Activated naive CD4-positive, alpha-beta T cell treated with Interleukin-2 at 50 U/mL for 16 hours (primary cell): ENCODE data around the gene SNCAIP.

Source experiments
- DNase-seq: peaks from one replicate; pipeline ENCODE4 v3.0.0-alpha.2; 2020

SNCAIP gene

DNA sequence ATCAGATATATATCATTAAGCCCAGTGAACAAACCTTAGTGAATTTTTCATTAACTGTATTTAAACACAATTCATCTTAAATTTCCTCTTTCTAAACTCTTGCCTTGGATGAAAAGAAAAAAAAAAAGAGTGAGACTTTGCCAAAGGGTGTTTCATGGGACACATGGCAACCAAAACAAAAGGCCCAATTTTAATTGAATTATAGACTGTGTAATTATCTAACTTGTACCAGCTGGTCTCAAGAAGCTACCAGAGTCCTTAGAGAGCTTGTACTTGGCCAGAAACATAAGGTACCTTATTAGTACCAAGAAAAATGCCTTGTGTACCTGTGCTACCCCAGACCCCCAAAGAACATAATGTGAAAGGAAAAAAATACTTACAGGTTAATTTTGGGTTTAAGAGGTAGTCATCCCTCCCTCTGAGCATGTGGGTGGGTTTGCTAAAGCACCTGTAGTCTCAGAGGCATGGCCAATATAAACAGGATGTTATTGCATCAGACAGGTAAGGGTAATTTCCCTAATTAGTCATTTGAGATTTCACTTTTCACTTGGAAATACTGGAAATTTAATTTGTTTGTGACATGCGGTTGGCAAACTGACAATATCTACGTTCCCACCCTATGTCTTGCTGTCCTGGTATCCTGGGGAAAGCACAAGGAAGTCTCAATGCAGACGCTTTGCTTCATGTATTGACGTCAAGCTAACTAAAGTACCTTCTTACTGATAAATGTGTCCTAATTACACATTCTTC is 90.1 kb downstream of the SNCAIP start:
- no peak for DNase-seq

DNA sequence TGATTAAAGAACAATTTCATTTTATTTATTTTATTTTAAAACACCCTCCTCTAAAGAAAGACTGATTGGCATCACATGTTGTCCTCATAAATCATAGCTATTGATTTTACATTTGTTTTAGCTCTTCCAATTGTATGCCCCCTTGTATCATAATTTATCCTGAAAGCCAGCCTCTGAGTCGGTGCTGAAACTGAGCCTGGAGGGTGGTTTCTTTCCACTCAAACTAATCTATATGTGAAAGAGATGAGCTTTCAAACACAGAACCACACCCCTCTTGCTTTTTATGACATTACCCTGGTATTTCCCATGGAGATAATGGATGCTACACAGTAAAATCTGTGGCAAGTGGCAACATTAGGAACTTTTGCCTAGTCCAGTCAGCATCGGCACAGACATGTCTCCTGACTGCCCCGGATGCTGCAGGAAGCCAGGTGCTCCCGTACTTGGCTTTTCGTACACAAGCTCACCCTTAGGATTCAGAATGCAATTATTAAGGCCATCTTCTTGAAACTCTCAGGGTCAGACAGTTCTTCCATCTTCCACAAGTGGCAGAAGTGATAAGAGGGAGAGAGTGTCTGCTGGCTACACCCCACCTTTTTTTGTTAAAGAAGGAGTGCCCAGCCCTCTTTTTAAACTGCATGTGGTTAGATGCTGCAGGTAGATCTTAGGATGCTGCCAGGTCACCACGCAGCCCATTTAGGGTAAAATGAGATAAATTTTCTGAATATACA is 91.1 kb downstream of the SNCAIP start:
- DNase-seq = no peak

DNA sequence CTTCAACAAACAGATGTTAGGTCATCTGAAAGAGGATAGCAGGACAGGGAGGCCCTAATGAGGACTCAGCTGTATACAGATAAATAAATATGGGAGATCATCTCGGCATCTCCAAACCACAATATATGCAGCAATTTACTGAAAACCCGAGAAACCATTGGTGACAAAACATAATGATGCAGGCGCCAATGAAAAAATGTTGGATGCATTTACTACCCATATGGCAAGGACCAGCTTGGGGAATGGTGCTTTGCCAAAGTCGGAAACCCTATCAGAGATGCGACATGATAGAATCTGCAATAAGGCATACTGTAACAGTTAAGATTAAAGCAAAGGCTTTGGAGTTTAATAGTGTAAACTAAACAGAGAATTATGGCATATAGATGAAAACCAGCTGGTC is 92.0 kb downstream of the SNCAIP start:
- no peak for DNase-seq

DNA sequence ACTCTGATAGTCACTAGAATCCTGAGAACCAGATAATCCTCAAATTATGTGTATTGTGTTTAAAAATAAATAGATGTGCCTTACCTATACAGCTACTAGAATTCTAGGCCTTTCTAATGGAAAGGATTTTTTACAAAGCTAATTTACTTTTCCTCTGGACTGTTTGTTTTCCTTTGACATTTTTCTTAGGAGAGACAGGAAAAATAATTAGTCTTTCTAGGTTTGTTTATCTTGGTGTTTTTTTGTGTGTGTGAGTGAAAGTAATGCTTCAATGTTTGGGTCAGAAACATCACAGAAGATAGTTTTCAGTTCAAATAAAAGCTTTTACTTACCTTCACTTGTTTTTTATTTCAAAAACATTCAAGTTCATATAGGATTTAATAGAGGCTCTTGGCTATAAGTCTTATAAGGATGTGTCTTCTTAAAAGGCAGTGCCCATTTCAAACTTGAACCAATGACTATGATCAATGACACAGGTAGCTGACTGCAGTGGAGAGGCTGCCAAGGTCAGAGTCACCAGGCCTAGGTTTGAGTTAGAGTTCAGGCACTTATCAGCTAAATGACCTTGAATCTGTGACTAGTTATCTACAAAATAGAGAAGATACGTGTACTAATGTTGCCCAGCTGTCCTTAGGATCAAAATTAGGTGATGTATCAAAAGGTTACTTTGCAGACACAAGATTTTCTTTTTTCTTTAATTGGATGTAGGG is 92.8 kb downstream of the SNCAIP start:
- DNase-seq = no peak

DNA sequence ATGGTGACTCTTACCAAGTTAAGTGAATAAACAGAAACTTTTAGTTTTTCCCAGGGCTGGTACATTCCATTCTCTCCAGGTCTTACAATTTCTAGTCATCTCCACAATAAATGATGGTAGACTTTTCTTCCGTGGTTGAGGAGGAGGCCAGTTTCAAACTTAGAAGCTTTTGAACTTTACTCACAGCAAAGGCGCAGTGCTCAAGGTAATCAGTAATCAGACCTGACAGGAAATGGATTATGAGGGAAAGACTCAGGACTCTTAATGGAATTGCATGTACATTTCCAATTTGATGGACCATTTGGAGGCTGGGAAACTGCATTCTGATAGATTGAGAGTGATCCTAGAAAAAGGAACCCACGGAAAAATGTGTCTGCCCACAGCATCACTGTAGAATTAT is 93.7 kb downstream of the SNCAIP start:
- DNase-seq = no peak

DNA sequence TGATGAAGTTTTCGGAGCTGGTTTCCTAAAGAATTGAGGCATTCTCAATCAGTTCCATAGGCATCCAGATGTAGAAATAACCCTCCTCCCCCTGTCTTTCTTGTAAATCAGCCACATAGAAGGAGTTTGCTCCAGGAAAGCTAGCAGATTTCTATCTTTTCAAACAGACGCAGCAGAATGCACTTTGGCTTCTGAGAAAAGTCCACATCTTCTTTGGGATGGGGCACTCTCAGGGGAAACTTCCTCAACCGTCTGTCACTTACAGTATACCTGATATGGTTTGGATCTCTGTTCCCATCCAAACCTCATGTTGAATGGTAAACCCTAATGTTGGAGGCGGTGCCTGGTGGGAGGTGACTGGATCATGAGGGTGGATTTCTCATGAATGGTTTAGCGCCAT is 94.1 kb downstream of the SNCAIP start:
- no peak for DNase-seq

DNA sequence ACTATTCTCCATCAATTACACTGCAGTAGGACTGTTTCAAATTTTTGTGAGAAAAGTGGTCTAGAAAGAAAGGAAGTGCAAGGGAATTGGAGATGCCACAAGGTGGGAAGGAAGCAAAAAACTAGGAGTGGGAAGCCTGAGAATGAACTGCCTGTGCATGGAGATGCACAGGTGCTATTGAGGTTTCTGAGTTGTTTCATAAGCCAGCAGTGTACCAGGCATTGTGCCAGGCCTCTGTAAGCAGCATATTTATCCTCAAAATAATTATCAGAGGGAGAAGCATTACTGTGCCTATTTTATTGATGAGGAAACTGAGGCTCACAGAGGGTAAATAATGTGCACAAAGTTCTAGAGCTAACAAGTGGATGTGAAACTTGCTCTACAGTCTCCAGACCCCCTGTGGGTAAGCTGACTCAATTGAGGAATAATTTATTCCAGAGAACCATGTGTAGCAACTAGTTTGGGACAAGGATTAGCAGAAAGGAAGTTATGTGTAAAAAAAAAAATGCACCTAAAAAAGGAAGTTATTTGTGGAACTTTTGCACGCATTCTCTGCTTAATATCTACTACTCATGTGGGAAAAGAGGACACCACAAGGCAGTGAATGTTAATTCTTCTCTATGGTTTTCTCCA is 96.7 kb downstream of the SNCAIP start:
- no peak for DNase-seq

DNA sequence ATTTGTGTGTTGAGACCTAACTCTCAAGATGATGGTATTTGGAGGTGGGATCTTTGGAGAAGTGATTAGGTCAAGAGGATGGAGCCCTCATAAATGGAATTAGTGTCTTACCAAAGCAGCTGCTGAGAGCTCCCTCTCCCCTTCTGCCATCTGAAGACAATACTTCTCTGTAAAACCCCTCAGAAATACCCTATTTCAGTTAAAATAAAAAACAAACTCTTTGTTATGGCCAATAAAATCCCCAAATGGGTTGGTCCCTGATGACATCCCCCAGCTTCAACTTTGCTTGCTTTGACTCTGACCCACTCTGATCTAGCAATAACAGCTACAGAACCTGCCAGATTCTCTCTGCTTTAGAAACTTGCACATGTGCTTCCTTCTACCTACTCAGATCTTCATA is 100.9 kb downstream of the SNCAIP start:
- no peak for DNase-seq

DNA sequence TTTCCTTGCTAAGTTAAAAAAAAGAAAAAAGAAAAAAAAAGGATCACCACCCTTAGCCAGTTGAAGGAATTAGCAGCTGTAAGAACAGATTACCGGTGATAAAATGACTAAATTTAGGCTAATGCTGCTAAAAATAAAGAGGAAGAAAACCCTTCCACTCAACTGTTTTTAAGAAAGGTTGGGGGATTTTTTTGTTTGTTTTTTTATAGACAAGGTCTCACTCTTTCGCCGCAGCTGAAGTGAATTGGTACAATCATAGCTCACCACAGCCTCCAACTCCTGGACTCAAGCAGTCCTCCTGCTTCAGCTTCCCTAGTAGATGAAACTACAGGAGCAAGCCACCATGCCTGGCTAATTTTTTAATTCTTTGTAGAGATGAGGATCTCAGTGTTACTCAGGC is 101.7 kb downstream of the SNCAIP start:
- DNase-seq = no peak

DNA sequence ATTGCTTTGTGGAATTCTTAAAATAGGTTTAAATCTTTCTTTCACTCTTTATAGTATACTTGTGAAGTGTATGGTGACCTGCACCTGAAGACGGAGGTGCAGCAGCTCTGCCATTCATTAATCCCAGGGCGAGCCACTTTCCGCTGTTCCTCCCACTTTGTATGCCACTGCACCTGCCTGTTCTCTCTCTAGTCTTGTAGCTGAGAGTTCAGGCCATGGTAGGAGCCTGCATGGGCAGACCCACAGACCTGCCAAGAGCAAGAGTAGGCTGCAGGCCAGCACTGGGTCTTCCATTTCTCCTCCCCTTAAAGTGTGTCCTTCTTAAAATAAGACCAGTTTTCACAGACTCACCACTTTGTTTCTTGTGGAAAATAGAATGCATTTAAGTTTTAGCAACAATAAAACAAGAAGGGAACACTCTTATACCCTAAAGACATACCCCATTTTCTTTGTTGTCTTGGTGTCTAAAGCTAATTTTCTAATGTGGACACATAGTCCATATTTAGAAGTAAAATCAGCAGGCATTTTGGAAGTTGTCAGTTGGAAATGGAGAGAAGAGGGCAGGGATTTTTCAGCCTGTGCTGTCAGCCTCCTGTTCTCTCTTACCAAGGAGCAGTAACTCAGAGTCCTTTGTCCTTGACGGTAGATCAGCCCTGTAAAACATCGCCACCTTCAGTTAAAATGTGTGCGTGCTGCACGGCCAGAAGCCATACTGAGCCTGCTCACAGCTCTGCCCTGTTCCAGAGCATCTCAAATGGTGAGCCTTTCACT is 103.2 kb downstream of the SNCAIP start:
- no peak for DNase-seq

DNA sequence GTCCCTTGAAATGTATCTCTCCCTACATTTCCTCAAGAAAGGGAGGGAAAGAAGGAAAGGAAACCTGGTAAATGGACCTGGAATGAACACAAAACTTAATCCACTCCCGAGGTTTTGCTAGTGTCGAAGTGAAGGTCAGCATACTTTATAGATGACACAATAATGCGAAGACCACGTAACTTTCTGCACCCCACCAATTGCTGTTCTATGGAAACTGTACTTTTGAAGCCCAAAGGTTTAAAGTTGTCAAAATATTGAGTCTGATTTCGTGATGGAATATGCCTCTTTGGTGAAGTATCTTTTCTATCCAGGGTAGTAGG is 103.7 kb downstream of the SNCAIP start:
- no peak for DNase-seq

DNA sequence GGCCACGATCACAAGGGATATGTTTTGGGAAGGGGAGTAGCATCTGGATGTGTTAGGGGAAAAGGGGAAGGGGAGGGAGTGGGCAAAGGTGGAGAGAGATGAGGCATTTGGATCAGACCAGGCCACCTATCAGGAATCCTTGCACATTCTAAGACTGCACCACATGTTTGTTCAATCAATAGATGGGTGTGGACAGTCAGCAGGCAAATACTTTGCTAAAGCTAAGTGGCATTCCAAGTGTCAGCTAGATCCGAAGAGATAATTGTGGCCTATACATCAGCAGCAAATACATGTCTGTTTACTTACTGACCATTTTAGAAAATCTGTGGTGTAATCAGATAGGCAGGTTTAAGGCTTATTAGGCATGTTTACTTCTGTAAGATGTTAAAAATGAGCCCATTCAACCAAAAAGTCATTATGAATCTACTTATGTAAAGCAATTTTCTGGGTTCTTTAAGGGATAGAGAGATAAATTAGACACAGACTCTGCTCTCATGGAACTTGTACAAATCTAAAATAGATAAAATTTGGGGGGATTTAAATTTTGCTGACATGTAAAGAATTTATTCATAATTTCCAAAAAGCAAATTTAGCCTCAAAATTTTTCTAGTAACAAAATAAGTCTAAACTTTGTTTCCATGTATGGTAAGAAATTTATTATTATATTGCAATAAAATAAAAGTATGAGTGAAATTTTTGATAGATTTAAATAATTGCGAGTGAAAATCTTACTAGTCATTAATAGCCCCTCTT is 107.3 kb downstream of the SNCAIP start:
- DNase-seq = no peak

DNA sequence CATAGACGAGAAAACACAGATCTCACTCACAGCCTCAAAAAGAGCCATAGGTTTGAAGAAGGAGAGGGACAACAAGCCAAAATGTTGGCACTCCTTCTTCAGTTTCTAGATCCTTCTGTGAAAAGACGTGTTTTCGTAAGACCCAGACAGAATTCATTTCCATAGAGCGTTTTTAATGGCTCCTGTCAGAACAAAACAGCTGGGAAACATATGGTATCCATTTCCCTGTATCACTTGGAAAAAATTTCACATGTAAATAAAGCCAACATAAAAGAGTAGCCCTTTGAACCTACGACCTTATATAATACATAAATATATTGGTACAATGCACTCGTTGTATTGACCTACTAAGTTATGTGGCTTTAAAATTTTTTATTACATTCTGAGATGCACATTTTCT is 108.1 kb downstream of the SNCAIP start:
- no peak for DNase-seq

DNA sequence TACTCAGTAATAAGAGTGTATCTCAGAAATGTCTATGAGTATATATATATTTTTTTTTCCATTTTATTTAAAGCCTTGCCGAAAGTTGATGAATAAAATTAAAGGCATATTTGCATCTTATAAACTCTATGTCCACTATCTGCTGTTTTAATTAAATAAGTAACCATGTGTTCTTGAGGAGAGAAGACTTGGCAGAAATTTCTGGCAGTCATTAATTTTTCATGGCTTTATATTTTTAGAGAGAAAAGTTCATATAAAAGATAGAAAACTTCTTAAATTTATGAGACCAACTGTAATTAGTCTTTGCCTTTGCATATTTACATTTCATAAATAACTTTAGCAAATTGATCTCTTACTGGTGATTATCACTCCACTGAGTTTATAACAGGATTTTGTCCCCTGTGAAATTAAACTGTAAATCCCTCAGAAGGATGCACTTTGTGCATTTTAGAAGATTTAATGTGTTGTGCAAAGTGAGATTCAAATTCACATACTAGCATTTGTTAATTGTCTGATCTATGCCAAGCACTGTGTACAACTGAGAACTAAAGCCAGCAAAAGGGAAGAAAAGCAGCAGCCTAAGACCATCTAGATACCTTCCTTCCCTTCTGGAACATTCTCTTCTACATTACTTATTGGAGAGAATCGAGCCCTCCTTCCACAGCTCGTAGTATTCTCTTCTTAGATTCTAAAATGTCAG is 108.7 kb downstream of the SNCAIP start:
- no peak for DNase-seq

DNA sequence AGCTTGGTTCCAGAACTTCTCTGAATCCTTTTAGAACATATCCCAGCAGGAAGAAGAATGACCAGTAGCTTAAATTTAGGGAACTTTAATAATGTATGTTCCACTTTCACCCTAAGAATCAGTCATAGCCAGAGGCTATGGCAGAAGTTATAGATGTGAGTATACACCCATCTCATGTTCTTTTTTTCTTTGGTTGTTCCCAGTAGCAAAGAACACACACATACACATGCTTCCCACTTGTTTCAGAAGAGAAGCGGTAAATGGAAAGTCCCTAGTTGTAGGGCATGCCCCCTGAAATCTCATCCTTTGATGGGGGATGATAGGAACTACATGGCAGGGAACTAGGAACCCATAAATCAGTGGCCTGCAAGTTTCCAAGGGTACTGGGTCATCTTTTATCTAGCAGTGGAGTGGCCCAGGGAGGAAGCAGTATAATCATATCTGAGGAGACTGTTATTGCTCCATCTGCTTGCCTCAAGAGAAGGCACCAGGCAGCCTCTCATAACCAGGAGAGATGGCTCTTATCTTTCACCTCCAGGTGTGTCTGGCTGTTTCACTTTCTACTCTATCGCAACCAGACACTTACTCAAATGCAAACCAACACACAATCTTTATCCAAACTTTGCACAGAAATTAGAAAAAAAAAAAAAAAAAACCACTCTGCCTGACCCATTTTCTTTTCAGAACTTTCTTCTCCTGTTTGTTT is 109.5 kb downstream of the SNCAIP start:
- DNase-seq = no peak

DNA sequence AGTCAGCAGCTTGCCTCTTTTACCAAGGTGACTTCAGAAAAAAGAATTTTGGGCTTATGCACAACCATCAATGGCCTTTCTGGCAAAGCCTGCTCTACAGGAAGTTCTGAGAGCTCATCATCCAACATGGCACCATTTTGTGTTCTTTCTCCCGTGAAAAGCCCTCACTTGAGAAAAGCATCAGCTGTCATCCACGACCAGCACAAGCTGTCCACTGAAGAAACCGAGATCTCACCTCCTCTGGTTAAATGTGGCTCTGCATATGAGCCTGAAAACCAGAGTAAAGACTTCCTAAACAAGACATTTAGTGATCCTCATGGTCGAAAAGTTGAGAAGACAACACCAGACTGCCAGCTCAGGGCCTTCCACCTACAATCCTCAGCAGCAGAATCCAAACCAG is 111.2 kb downstream of the SNCAIP start:
- no peak for DNase-seq

DNA sequence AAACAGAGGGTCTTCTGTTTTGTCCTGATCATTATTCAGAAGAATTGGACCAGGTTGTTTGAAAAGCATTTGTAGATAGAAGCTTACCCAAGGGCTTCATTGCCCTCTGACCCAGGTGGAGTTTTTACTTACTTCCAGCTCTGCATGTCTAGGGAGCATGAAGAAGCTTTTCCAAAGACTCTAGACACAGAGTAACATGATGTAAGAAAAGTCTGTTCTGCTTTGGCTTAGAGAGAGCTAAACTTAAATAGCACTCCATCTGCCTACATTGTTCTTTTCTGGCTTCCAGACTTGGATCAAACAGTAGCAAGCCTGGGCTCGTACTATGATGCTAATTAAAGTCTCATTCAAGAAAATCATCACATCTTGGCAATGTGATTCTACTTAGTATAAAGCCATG is 112.1 kb downstream of the SNCAIP start:
- DNase-seq = no peak

DNA sequence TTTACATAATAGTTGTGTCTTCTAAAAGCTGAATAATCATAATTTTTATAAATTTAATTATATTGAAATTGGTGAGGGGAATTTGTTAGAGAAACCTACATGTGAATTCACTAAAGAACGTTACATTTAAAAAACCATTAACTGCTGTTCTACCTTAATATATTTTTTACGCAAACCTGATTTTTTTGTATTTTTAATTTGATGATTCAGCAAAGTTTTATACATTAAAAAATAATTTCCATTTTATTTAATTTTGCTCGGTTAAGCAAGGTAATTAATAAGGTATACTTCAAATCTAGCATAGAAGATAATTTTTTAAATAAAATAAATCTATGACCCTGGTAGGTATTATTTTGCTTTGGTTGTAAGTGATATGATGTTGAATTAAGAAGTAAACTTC is 114.3 kb downstream of the SNCAIP start:
- DNase-seq = no peak

DNA sequence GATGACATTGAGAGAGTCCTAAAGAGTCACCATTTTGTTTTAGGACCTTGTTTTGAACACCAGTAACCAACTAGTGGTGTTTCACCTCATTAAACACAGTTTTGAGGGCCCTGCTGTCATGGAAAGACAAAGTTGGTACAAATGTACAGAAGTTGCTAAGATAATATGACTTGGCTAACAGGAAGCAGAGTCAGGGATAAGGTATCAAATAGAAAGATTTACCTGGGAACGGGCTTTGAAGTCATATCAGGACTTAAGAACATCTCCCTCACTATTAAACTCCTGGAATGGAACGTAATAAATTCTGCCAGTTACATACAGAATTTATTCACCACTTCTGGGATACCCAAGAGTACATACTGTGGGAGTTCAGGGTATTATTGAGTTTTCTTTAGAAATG is 115.6 kb downstream of the SNCAIP start:
- DNase-seq = no peak

DNA sequence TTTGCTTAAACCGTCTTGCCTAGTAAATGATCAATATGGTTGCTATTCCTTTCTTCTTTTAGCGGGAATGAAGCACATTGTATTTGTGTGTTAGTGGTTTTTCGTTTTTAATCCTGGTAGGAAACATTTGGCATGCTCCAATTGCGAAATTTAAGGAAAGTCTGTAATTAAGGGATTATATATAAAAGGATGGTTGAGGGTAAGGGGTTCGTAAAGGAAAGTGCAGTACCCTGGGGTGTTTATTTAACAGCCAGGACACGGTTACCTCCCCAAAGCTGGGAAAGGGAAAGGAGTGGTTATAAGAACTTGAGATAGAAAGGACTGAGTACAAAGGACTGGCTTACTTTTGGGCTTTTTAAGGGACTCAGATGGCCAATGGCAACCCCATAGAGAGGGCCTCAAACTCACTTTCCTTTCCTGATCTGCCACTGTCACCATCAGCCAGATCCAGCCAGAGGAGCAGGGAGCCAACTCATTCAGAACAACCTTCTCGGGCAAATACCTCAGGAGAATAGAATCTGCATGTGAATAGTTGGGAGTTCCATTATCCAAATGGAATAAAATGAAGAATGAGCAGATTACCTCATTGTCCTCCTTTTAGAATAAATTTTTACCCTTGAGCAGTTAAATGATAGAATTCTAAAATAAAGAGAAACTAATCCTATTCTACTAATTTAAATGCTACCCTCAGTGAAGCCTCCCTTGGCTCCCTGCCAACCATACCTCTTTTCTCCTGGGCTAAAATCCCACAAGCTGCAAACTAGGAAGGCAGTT is 117.7 kb downstream of the SNCAIP start:
- DNase-seq = no peak
